NCI-H345 (cell line): ENCODE measurements around the gene GSAP.

Source experiments
- DNase-seq: peaks from one replicate; lab custom pipeline; 2025; lab: John Stamatoyannopoulos, UW

The GSAP gene

GRCh38 chr7:77406421-77406820, 9.7 kb downstream of the GSAP start:
- DNase-seq: no peak

- no peak for DNase-seq
These were observed 11.5 kb downstream of the GSAP start for GRCh38 chr7:77404641-77405040.

- DNase-seq: no peak
These were observed 12.2 kb downstream of the GSAP start for GRCh38 chr7:77403957-77404356.

GRCh38 chr7:77402818-77403217, 13.3 kb downstream of the GSAP start:
- DNase-seq: no peak

GRCh38 chr7:77401002-77401401, 15.1 kb downstream of the GSAP start:
- DNase-seq: no peak

GRCh38 chr7:77399816-77400215, 16.3 kb downstream of the GSAP start:
- no peak for DNase-seq

DNA sequence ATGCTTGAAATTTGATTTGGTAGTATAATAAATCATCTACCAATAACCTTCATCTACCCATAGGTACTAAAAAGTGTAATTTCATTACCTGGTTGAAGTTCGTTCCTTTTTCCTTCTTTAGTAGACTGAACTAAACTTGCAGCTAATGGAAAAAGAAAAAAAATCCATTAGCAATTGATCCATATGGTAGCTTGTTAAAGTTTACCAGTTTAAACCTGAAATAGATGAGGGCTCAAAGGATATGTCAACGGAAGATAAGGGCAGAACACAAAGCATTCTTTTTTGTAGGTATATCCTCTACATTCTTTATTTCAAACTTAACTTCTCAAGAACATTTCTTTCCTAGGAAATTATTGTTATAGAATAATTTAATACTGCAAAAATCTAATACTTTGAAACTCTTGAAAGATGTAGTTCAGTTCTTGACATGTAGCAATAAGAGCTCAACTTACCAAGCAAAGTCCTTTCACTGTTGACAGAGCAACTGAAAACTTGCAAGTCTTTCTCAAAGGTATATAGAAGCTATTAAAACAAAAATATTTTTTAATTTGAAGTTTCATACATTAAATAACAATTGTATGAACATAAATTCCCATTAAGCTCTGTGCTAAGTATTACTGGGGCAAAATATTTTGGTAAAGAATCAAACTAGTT, 19.1 kb downstream of the GSAP start:
- no peak for DNase-seq

DNA sequence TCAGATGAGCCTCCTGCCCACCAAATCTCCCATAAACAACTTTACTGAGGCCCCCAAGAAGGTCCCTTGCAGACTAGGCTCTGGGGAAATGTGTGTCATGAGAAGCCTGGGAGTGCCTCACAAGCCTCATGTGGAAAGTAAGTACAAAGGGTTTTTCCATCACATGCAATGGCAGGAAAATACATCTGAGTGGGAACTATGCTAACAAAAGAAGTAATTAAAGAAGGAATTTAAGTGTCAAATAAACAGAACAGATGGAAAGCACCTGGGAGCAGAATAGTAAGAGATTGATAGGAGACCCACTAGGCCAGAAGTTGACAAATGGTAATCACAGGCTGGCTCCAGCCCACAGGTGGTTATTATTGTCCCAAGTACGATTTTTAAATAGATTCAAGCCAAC, 20.5 kb downstream of the GSAP start:
- DNase-seq: peak; percentile 23

GRCh38 chr7:77393954-77394353, 22.2 kb downstream of the GSAP start:
- DNase-seq: no peak

DNA sequence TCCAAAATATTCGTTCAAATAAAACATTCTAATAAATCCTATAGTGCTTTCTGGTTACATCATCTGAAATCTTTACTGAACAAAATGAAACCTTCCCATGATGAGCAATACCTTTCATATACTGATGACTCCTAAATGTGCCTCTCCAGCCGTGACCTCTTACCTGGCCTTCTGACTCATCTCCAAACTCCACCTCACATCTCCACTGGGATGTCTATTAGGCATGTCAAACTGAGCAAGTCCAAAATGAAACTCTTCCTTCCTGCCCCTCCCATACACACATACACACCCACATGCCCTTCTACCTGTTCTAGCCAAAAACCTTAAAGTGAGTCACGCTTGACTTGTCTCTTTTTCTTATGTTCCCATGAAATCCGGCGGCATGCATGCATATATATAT, 22.9 kb downstream of the GSAP start:
- no peak for DNase-seq

DNA sequence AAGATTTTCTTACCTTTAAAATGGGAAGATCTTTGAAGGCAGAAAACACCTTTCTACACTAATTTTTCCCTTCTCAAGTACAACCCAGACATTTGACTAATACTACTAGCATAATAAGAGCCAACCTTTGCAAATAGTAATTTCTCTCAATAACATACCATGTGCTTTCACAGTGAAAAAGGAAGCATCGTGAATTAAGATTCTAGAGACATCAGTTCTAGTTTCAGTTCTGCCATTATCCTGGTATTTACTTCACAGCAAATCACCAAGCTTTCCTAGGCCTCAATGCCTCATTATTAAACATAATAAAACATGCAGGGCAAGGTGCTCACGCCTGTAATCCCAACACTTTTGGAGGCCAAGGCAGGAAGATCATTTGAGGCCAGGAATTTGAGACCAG, 24.9 kb downstream of the GSAP start:
- no peak for DNase-seq

DNA sequence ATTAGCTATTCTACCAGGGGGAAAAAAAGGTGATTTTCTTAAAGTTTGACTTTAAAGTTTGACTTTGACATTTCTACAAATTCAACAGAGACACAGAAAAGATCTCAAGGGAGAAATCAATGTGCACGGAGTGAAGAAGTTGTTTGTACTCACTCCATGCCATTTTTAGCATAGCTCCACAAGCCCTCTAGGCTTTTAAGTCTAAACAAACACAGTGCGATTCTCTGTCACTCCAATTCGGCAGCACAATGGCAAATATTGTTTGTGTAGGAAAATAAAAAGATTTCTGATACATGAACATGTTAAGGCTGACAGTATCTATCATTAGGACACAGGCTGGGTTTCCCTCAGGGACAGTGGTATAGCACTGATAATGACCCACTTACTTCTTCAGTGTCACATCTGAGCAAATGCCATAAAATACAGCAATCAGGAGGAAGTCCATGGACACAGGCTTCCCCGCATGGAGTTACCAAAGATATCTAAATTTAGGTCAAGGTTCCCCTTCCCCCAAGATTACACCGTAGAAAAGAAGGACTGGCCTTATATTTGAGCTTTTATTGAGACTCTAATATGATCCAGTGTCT, 28.0 kb downstream of the GSAP start:
- DNase-seq: peak; percentile 4

GRCh38 chr7:77386165-77386822, 29.9 kb downstream of the GSAP start:
- DNase-seq: no peak

DNA sequence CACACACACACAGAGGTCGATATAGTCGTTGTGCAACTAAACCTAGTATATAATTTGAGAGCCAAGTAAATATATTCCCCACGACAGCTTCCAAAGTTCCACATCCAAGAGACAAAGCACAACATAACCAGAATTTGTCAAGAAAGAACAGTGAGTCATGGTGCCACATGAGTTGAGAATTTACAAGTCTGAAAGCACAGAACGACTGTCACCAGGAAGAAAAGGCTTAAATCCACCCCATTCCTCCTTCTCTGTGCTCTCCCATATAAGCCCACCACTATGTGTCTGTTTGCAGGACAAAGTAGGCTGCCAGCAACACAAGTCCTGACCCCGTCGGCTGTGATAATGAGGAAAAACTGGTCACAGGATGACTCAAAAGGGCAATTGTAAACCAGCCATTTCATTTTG, 32.8 kb downstream of the GSAP start:
- DNase-seq: no peak

DNA sequence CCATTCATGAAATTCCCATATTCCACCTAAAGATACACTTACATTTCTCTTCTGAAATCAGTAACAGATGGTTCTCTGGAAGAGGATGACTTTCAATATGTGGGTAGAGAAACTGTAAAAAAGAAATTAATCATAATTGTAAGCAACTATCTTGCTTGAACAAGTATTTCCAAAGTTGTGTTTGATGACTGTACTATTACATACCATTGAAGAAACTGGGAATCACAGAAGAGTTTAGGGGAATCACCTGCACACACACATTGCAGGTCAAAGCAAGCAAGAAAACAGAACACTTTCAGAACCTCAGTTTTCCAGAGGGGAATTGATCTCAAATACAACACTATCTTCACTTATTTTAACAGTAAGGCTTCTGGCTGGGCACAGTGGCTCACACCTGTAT, 33.6 kb downstream of the GSAP start:
- no peak for DNase-seq

GRCh38 chr7:77378584-77378983, 37.6 kb downstream of the GSAP start:
- no peak for DNase-seq

DNA sequence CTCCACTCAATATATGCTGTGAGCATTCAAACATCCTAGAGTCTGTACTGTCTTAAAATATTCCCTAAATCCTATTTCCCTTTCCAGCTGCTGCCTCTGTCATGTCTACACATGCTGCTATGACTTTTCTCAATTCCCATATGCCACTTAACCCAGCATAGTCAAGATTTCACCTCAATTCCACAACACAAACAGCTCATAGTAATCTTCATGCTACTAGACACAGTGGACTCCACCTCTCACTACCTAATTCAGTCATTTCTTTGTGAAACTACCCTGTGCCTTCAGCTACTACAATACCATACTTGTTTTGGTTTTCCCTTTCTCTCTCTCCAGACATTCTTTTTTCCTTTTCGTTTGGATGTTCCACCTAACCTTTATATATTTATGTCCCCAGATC, 45.5 kb downstream of the GSAP start:
- DNase-seq: no peak

- DNase-seq: no peak
These were observed 47.2 kb downstream of the GSAP start for GRCh38 chr7:77368974-77369373.

GRCh38 chr7:77367976-77368375, 48.2 kb downstream of the GSAP start:
- DNase-seq: no peak

GRCh38 chr7:77362905-77363304, 53.2 kb downstream of the GSAP start:
- no peak for DNase-seq

GRCh38 chr7:77360969-77361368, 55.2 kb downstream of the GSAP start:
- DNase-seq: no peak

- DNase-seq: no peak
These were observed 56.0 kb downstream of the GSAP start for GRCh38 chr7:77360104-77360503.

DNA sequence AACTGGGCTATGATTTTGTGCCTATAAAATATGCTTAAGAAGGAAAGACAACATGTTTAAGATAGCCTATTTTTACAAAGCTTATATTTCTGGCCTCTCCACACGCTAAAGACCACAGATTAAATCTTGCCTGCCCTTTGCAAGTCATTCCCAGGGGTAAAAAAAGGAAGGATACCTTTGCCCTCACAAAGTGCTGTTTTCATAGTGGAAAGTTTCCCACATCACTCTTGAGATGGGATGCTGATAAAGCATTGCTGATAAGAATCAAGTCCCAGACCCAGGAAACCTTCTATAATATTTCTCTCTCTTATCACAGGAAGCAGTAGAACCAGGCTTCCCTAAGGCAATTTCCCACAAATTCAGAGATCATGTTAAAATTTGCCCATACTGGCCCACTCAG, 56.5 kb downstream of the GSAP start:
- no peak for DNase-seq

DNA sequence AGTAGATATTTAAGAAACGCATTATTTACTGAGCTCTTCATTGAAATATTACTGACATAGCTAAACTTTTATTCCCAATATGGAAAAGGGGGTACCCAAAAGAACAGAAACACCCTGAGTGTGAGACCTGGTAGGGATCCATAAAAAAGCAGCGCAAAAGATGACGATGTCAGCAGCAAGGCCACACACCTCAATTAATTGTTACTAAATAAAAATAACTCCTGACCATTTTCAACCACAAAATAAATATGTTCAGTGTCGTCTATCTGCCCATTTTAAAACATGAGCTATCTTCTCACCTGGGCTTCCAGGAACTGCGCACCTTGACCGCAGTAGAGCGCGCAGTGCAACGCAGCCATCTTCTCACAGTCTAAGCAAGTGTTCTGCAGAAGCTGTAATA, 61.2 kb downstream of the GSAP start:
- DNase-seq: no peak
